BLaER1 (cell line): ENCODE data around the gene PHETA1.
A peak's percentile ranks its signal among the peaks of the same experiment; 100 is the strongest.
"Not testable (repeated sequence)": the region's sequence is repeated elsewhere in the genome, so short reads cannot be mapped to it uniquely, and the experiment has no call there.

Source experiments
- H3K27ac ChIP-seq: shearing (Covaris generic); formaldehyde crosslinking; 2 replicates; pipeline ENCODE4 v1.8.1; 2022
- H3K27me3 ChIP-seq: shearing (Covaris generic); formaldehyde crosslinking; 2 replicates; pipeline ENCODE4 v1.8.1; 2022
- H3K36me3 ChIP-seq: shearing (Covaris generic); formaldehyde crosslinking; 2 replicates; pipeline ENCODE4 v1.8.1; 2022
- H3K4me1 ChIP-seq: shearing (Covaris generic); formaldehyde crosslinking; 2 replicates; pipeline ENCODE4 v1.8.1; 2022
- H3K4me2 ChIP-seq: shearing (Covaris generic); formaldehyde crosslinking; 2 replicates; pipeline ENCODE4 v1.8.1; 2022
- H3K4me3 ChIP-seq: shearing (Covaris generic); formaldehyde crosslinking; 2 replicates; pipeline ENCODE4 v1.8.1; 2022
- H3K9ac ChIP-seq: shearing (Covaris generic); formaldehyde crosslinking; 2 replicates; pipeline ENCODE4 v1.8.1; 2022
- H3K9me3 ChIP-seq: shearing (Covaris generic); formaldehyde crosslinking; 2 replicates; pipeline ENCODE4 v1.8.1; 2022
- H4K20me1 ChIP-seq: shearing (Covaris generic); formaldehyde crosslinking; 2 replicates; pipeline ENCODE4 v1.8.1; 2022
- Cebpa-rat ChIP-seq: shearing (Covaris generic); IDR thresholded peaks from 2 replicates; pipeline ENCODE4 v1.8.1; 2022

Gene PHETA1

DNA sequence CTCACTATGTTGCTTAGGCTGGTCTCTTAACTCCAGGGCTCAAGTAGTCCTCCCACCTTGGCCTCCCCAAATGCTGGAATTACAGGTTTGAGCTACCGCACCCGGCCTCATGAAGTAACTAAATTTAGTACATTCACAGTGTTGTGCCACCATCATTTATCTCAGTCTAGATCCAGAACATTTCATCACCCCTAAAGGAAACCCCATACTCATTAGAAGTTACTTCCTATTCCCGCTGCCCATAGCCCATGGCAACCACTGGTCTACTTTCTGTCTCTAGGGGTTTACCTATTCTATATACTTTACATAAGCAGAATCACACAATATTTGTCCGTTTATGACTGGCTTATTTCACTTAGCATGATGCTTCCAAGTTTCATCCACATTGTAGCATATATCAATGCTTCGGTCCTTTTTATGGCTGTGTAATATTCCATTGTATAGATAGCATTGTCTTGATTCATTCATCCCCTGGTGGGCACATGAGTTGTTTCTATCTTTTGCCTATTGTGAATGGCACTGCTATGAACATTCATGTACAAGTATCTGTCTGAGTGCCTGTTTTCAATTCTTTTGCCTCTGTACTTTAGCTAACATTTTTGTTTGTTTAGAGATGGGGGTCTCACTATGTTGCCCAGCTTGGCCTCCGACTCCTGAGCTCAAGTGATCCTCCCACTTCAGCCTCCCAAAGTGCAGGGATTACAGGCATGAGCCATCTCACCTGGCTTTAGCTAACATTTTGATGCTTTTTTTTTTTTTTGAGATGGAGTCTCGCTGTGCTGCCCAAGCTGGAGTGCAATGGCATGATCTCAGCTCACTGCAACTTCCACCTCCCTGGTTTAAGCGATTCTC, 26.7 kb upstream of the PHETA1 start:
- TF ChIP-seq Cebpa-rat = no peak
- H3K4me3 ChIP-seq = no peak overlapping the region
- no peaks in the 10 kb centered on the region for H3K36me3 ChIP-seq
- H4K20me1 ChIP-seq = no peaks in the 10 kb centered on the region
- H3K4me2 ChIP-seq = no peak overlapping the region
- no peaks in the 10 kb centered on the region for H3K9me3 ChIP-seq
- no peaks in the 10 kb centered on the region for H3K27me3 ChIP-seq
- peaks cover 36% of the 10 kb centered on the region for H3K4me1 ChIP-seq
- H3K9ac ChIP-seq = no peak overlapping the region
- H3K27ac ChIP-seq = no peak overlapping the region

DNA sequence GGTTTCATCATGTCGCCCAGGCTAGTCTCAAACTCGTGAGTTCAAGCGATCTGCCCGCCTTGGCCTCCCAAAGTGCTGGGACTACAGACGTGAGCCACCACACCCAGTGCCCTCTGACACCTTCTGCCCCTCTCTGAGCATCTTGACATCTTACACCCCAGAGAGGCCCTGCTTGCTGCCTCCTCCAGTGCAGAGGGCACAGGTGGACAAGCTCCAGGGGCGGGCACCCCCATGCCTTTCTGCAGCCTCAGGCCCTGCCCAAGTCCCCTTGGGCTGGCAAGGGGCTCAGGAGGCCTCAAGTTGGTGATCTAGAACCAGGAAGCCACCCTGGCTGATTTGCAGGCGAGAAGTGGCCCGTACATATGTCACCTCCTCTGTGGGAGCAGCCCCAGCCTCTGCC, 25.6 kb upstream of the PHETA1 start:
- no peaks in the 10 kb centered on the region for H3K9me3 ChIP-seq
- TF ChIP-seq Cebpa-rat = no peak
- H4K20me1 ChIP-seq = no peaks in the 10 kb centered on the region
- no peak overlapping the region for H3K27ac ChIP-seq
- H3K36me3 ChIP-seq = no peaks in the 10 kb centered on the region
- no peaks in the 10 kb centered on the region for H3K27me3 ChIP-seq
- H3K9ac ChIP-seq = no peak overlapping the region
- H3K4me3 ChIP-seq = no peak overlapping the region
- H3K4me1 ChIP-seq = peaks cover 33% of the 10 kb centered on the region
- H3K4me2 ChIP-seq = no peak overlapping the region

GRCh38 chr12:111393700-111394300, 24.9 kb upstream of the PHETA1 start:
- no peak overlapping the region for H3K27ac ChIP-seq
- H4K20me1 ChIP-seq = no peaks in the 10 kb centered on the region
- H3K9me3 ChIP-seq = no peaks in the 10 kb centered on the region
- H3K36me3 ChIP-seq = no peaks in the 10 kb centered on the region
- H3K4me1 ChIP-seq = peaks cover 28% of the 10 kb centered on the region
- no peak overlapping the region for H3K4me3 ChIP-seq
- no peak for TF ChIP-seq Cebpa-rat
- no peak overlapping the region for H3K4me2 ChIP-seq
- no peak overlapping the region for H3K9ac ChIP-seq
- H3K27me3 ChIP-seq = no peaks in the 10 kb centered on the region

- no peak overlapping the region for H3K9ac ChIP-seq
- no peaks in the 10 kb centered on the region for H3K9me3 ChIP-seq
- no peak for TF ChIP-seq Cebpa-rat
- H3K4me3 ChIP-seq = no peak overlapping the region
- H3K4me1 ChIP-seq = peaks cover 31% of the 10 kb centered on the region
- no peaks in the 10 kb centered on the region for H3K27me3 ChIP-seq
- no peaks in the 10 kb centered on the region for H4K20me1 ChIP-seq
- H3K4me2 ChIP-seq = no peak overlapping the region
- no peak overlapping the region for H3K27ac ChIP-seq
- no peaks in the 10 kb centered on the region for H3K36me3 ChIP-seq
Observed at GRCh38 chr12:111390910-111391309, 22.0 kb upstream of the PHETA1 start.

DNA sequence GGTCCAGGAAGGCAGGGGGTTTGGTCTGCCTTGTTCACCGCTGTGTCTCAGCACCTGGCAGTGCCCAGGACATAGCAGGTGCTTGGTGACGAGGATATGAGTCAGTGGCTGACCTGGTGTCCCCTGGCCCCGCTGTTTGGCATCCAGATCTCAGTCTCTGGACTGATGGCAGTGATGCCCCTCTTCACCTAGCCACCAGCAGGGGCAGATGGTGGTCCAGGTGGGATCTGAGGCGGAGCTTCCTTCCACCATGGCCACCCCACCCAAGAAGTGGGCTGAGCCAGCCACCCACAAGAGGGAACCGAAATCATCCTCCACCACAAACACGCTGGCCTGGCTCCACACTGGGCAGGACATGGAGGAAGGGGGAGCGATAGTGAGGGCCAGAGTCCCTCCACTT, 20.7 kb upstream of the PHETA1 start:
- H3K9me3 ChIP-seq = no peaks in the 10 kb centered on the region
- H3K4me3 ChIP-seq = no peak overlapping the region
- no peak overlapping the region for H3K9ac ChIP-seq
- H3K4me2 ChIP-seq = peak overlapping the region; percentile 22
- no peaks in the 10 kb centered on the region for H3K27me3 ChIP-seq
- H4K20me1 ChIP-seq = no peaks in the 10 kb centered on the region
- no peaks in the 10 kb centered on the region for H3K36me3 ChIP-seq
- H3K27ac ChIP-seq = no peak overlapping the region
- peaks cover 31% of the 10 kb centered on the region for H3K4me1 ChIP-seq
- TF ChIP-seq Cebpa-rat = no peak

GRCh38 chr12:111387747-111388323, 18.9 kb upstream of the PHETA1 start:
- no peak for TF ChIP-seq Cebpa-rat
- peaks cover 31% of the 10 kb centered on the region for H3K4me1 ChIP-seq
- H3K36me3 ChIP-seq = no peaks in the 10 kb centered on the region

DNA sequence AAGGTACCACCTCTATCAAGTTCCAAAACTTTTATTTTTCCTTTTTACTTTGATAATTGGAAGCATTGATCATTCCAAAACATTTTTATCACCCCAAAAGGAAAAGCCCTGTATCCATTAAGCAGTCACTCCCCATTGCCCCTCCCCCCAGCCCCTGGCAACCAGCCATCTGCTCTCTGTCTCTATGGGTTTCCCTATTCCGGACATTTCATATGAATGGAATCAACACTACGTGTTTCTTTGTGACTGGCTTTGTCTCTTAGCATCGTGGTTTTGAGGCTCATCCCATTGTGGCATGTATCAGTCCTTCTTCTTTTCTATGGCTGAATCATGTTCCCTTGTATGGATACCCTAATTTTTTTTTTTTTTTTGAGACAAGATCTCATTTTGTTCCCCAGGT, 18.0 kb upstream of the PHETA1 start:
- H3K27ac ChIP-seq = no peak overlapping the region
- no peak overlapping the region for H3K4me2 ChIP-seq
- H3K36me3 ChIP-seq = no peaks in the 10 kb centered on the region
- no peaks in the 10 kb centered on the region for H4K20me1 ChIP-seq
- no peaks in the 10 kb centered on the region for H3K27me3 ChIP-seq
- TF ChIP-seq Cebpa-rat = no peak
- H3K9me3 ChIP-seq = no peaks in the 10 kb centered on the region
- no peak overlapping the region for H3K9ac ChIP-seq
- H3K4me3 ChIP-seq = no peak overlapping the region
- H3K4me1 ChIP-seq = peaks cover 31% of the 10 kb centered on the region

More at GRCh38 chr12:111387747-111388323, 18.9 kb upstream of the PHETA1 start:
- no peaks in the 10 kb centered on the region for H3K9me3 ChIP-seq
- H4K20me1 ChIP-seq = no peaks in the 10 kb centered on the region
- peak overlapping the region; percentile 59 for H3K4me2 ChIP-seq
- no peaks in the 10 kb centered on the region for H3K27me3 ChIP-seq
- H3K9ac ChIP-seq = no peak overlapping the region
- no peak overlapping the region for H3K4me3 ChIP-seq
- H3K27ac ChIP-seq = no peak overlapping the region

- Histone ChIP-seq H3K4me3 (no peak overlapping the region), H3K36me3 (no peaks in the 10 kb centered on the region)
- TF ChIP-seq Cebpa-rat = no peak
Observed at GRCh38 chr12:111384596-111384995, 15.7 kb upstream of the PHETA1 start.

GRCh38 chr12:111379942-111380554, 11.2 kb upstream of the PHETA1 start:
- no peaks in the 10 kb centered on the region for H3K36me3 ChIP-seq
- no peak overlapping the region for H3K9ac ChIP-seq
- no peaks in the 10 kb centered on the region for H3K4me1 ChIP-seq
- no peak overlapping the region for H3K4me2 ChIP-seq
- H3K27ac ChIP-seq = no peak overlapping the region
- no peaks in the 10 kb centered on the region for H3K27me3 ChIP-seq
- no peak overlapping the region for H3K4me3 ChIP-seq
- H4K20me1 ChIP-seq = no peaks in the 10 kb centered on the region
- TF ChIP-seq Cebpa-rat = no peak
- peaks cover 15% of the 10 kb centered on the region for H3K9me3 ChIP-seq

More at GRCh38 chr12:111384596-111384995, 15.7 kb upstream of the PHETA1 start:
- Histone ChIP-seq H3K9ac (no peak overlapping the region), H3K9me3 (no peaks in the 10 kb centered on the region), H3K27ac (no peak overlapping the region), H3K4me1 (peaks cover 25% of the 10 kb centered on the region), H3K27me3 (no peaks in the 10 kb centered on the region), H3K4me2 (no peak overlapping the region), H4K20me1 (no peaks in the 10 kb centered on the region)

- Histone ChIP-seq H4K20me1 (no peaks in the 10 kb centered on the region), H3K36me3 (no peaks in the 10 kb centered on the region), H3K4me2 (no peak overlapping the region), H3K27me3 (no peaks in the 10 kb centered on the region), H3K4me3 (no peak overlapping the region), H3K9me3 (peaks cover 25% of the 10 kb centered on the region), H3K9ac (no peak overlapping the region), H3K4me1 (no peaks in the 10 kb centered on the region), H3K27ac (no peak overlapping the region)
- TF ChIP-seq Cebpa-rat = no peak
Observed at GRCh38 chr12:111377440-111377839, 8.5 kb upstream of the PHETA1 start.

- H3K27me3 ChIP-seq, H3K4me2 ChIP-seq, H3K4me3 ChIP-seq, H4K20me1 ChIP-seq, H3K9ac ChIP-seq, H3K36me3 ChIP-seq, H3K27ac ChIP-seq: not testable (repeated sequence)
- Histone ChIP-seq H3K9me3 (peaks cover 25% of the 10 kb centered on the region), H3K4me1 (peaks cover 13% of the 10 kb centered on the region)
Observed at GRCh38 chr12:111373231-111373630, 4.3 kb upstream of the PHETA1 start.
